HEK293T (cell line): ENCODE results near the gene CIBAR2.

ENCODE experiments used
- ARNT ChIP-seq: fragments of 450-650 bp; IDR thresholded peaks from 2 replicates; pipeline ENCODE4 v1.6.1; 2017; ENCODE audit warnings: mild to moderate bottlenecking
- BHLHE40 ChIP-seq: fragments of 450-650 bp; IDR thresholded peaks from 2 replicates; pipeline ENCODE4 v1.6.1; 2016; ENCODE audit warnings: mild to moderate bottlenecking, moderate library complexity, borderline replicate concordance
- ELF4 ChIP-seq: fragments of 450-650 bp; IDR thresholded peaks from 2 replicates; pipeline ENCODE4 v1.6.1; 2017; ENCODE audit warnings: antibody characterized with exemption
- FOXK2 ChIP-seq: fragments of 450-650 bp; IDR thresholded peaks from 2 replicates; pipeline ENCODE4 v1.6.1; 2016; ENCODE audit warnings: mild to moderate bottlenecking
- FOXM1 ChIP-seq: fragments of 450-650 bp; IDR thresholded peaks from 2 replicates; pipeline ENCODE4 v1.6.1; 2017; ENCODE audit warnings: mild to moderate bottlenecking, borderline replicate concordance
- HDGF ChIP-seq: fragments of 450-650 bp; IDR thresholded peaks from 2 replicates; pipeline ENCODE4 v1.6.1; 2017; ENCODE audit warnings: antibody characterized with exemption, borderline replicate concordance
- L3MBTL2 ChIP-seq: fragments of 450-650 bp; conservative IDR thresholded peaks from 2 replicates; pipeline ENCODE4 v1.6.1; 2016; ENCODE audit warnings: mild to moderate bottlenecking
- LEF1 ChIP-seq: fragments of 450-650 bp; IDR thresholded peaks from 2 replicates; pipeline ENCODE4 v1.6.1; 2017; ENCODE audit warnings: mild to moderate bottlenecking, borderline replicate concordance
- NFRKB ChIP-seq: fragments of 450-650 bp; IDR thresholded peaks from 2 replicates; pipeline ENCODE4 v1.6.1; 2016; ENCODE audit warnings: mild to moderate bottlenecking, moderate library complexity
- SP1 ChIP-seq: fragments of 450-650 bp; IDR thresholded peaks from 2 replicates; pipeline ENCODE4 v1.6.1; 2017
- SUZ12 ChIP-seq: fragments of 450-650 bp; IDR thresholded peaks from 2 replicates; pipeline ENCODE4 v1.6.1; 2016; ENCODE audit warnings: mild to moderate bottlenecking
- TARDBP ChIP-seq: fragments of 450-650 bp; IDR thresholded peaks from 2 replicates; pipeline ENCODE4 v1.6.1; 2016
- ZNF384 ChIP-seq: fragments of 450-650 bp; IDR thresholded peaks from 2 replicates; pipeline ENCODE4 v1.6.1; 2016

- TF ChIP-seq SP1 = no peak
- no peak for TF ChIP-seq SUZ12
- no peak for TF ChIP-seq ELF4
- no peak for TF ChIP-seq NFRKB
- no peak for TF ChIP-seq FOXM1
- TF ChIP-seq ARNT = no peak
- no peak for TF ChIP-seq HDGF
- TF ChIP-seq FOXK2 = no peak
- TF ChIP-seq LEF1 = no peak
- no peak for TF ChIP-seq TARDBP
- no peak for TF ChIP-seq BHLHE40
- no peak for TF ChIP-seq ZNF384
- no peak for TF ChIP-seq L3MBTL2
Measured at GRCh38 chr16:85096921-85097320, 15.4 kb downstream of the CIBAR2 start.
